K562 (cell line): ENCODE measurements around the gene NUDT21.

ENCODE experiments used
- EP300 ChIP-seq: IDR thresholded peaks from 2 replicates; pipeline ENCODE4 v1.6.1; 2012; ENCODE audit warnings: low read length, improper control_type of control experiment
- HNRNPLL ChIP-seq: fragments of 200-400 bp; formaldehyde crosslinking; IDR thresholded peaks from 2 replicates; pipeline ENCODE4 v1.6.1; 2017; ENCODE audit warnings: low read length, low read depth, mild to moderate bottlenecking; ENCODE audit not compliant: poor library complexity, severe bottlenecking
- POLR2AphosphoS5 ChIP-seq: IDR thresholded peaks from 2 replicates; pipeline ENCODE4 v1.6.1; 2011; ENCODE audit warnings: mild to moderate bottlenecking, low read depth, low read length, moderate library complexity; ENCODE audit not compliant: control insufficient read depth, insufficient read depth
- POLR2B ChIP-seq: fragments of 450-650 bp; IDR thresholded peaks from 2 replicates; pipeline ENCODE4 v1.6.1; 2018; ENCODE audit warnings: low read depth; ENCODE audit not compliant: partially characterized antibody
- STAG1 ChIP-seq: sonication (generic); formaldehyde crosslinking; IDR thresholded peaks from 2 replicates; pipeline ENCODE4 v1.5.0; 2020; ENCODE audit warnings: missing genetic modification reagents, borderline replicate concordance
- TF ChIP-seq, protein P1 (sequence below): sonication (generic); formaldehyde crosslinking; IDR thresholded peaks from 2 replicates; pipeline ENCODE4 v1.9.0; 2022; ENCODE audit warnings: mild to moderate bottlenecking, missing genetic modification reagents

DNA sequence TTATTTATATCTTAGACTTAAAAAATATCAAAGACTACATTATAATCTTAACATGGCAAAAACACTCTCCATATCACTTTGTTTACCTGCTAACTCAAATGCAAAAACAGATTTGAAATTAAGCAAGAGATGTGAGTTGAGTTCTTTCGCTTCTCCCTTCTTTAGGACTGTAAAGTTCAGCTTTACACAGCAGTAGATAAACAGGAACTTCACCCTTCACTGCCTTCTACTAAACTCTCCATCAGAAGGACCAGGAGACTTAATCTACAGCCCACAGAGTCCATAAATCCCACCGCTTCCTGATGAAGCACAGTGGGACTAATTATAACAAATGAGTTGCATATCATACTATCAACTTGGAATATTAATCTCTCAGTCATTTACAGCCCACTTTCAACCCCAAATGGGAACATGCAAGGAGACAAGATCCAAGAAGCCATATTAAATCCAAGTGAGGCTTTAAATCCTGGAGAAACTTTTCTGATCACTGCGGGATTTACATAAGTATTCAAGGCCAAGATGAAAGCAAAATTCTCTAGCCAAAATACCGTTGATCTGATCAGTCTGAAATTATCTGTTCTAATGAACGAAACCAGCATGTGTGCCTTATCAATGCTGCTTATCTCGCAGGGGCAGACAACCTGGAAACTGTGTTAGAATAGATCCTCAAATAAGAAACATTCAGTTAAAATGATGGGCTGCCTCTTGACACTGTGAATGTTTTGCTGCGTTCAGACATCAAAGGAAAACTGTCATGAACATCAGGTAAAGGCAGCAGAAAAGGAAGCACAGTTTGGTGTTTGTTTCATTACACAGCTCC is 27.3 kb downstream of the NUDT21 start:
- TF ChIP-seq, protein P1, sequence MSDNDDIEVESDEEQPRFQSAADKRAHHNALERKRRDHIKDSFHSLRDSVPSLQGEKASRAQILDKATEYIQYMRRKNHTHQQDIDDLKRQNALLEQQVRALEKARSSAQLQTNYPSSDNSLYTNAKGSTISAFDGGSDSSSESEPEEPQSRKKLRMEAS (CRISPR knock-in tag): no peak
- peak; percentile 55 for TF ChIP-seq EP300
- TF ChIP-seq HNRNPLL: no peak
- TF ChIP-seq POLR2AphosphoS5: no peak
- no peak for TF ChIP-seq POLR2B
- TF ChIP-seq STAG1 (CRISPR knock-in tag): no peak
